HG03469 (cell line): Measurements from ENCODE around the gene RRAGD.

Source experiments
- ATAC-seq: cut with Tn5 transposase; IDR thresholded peaks from one replicate; pipeline ENCODE4 v1.9.1; 2021; ENCODE audit warnings: mild to moderate bottlenecking, moderate library complexity, moderate number of reproducible peaks; ENCODE audit not compliant: unreplicated experiment

Gene RRAGD

GRCh38 chr6:89412071-89413005 is at the start of gene RRAGD:
Gene RRAGD (minus strand): TSS chr6:89412273. CDS start chr6:89411993, 280 bp downstream.
- peak; percentile 73 for ATAC-seq

GRCh38 chr6:89460713-89461112 is 48.6 kb upstream of the RRAGD start:
- no peak for ATAC-seq

- ATAC-seq: no peak
Observed at GRCh38 chr6:89459501-89459900, 47.4 kb upstream of the RRAGD start.

- ATAC-seq: no peak
Observed at GRCh38 chr6:89458704-89459103, 46.6 kb upstream of the RRAGD start.

- ATAC-seq: no peak
Observed at GRCh38 chr6:89454300-89454699, 42.2 kb upstream of the RRAGD start.

- no peak for ATAC-seq
Observed at GRCh38 chr6:89452281-89452680, 40.2 kb upstream of the RRAGD start.

- no peak for ATAC-seq
Observed at GRCh38 chr6:89449193-89449592, 37.1 kb upstream of the RRAGD start.

GRCh38 chr6:89443658-89444057 is 31.6 kb upstream of the RRAGD start:
- ATAC-seq: no peak

GRCh38 chr6:89440200-89440599 is 28.1 kb upstream of the RRAGD start:
- no peak for ATAC-seq

GRCh38 chr6:89439014-89439413 is 26.9 kb upstream of the RRAGD start:
- ATAC-seq: no peak

- no peak for ATAC-seq
Observed at GRCh38 chr6:89438248-89438647, 26.2 kb upstream of the RRAGD start.

- no peak for ATAC-seq
Observed at GRCh38 chr6:89436226-89436625, 24.2 kb upstream of the RRAGD start.

- ATAC-seq: no peak
Observed at GRCh38 chr6:89434954-89435353, 22.9 kb upstream of the RRAGD start.

- no peak for ATAC-seq
Observed at GRCh38 chr6:89434150-89434499, 22.1 kb upstream of the RRAGD start.

GRCh38 chr6:89433252-89434149 is 21.4 kb upstream of the RRAGD start:
- no peak for ATAC-seq

GRCh38 chr6:89432875-89433251 is 20.8 kb upstream of the RRAGD start, which contains the start of gene ANKRD6:
Gene ANKRD6 (plus strand): TSS chr6:89433152. CDS start chr6:89566977, 133,825 bp downstream.
- ATAC-seq: peak; percentile 75

- ATAC-seq: no peak
Observed at GRCh38 chr6:89430201-89430962, 18.3 kb upstream of the RRAGD start.

- ATAC-seq: no peak
Observed at GRCh38 chr6:89416796-89417195, 4.7 kb upstream of the RRAGD start.

GRCh38 chr6:89415185-89415584 is 3.1 kb upstream of the RRAGD start:
- no peak for ATAC-seq

GRCh38 chr6:89414215-89414614 is 2.1 kb upstream of the RRAGD start:
- no peak for ATAC-seq

GRCh38 chr6:89413006-89413400 is 930 bp upstream of the RRAGD start:
- ATAC-seq: no peak
